Cardiac septum (tissue), 1 donor: Measurements from ENCODE around the gene ERO1A. TPM values are rescaled to one million over a fixed set of nuclear protein-coding genes. Genes with fewer than 3 reads are reported as not detected.

Experiments
- DNase-seq: peaks from one replicate; pipeline ENCODE4 v3.0.0-alpha.2; 2020; ENCODE audit warnings: low spot score
- intact Hi-C: fragments of 100-400 bp; cut with DNase I; formaldehyde crosslinking; loops from one replicate; pipeline ENCODE4 v1.14.0; 2022
- total RNA-seq: library from RNA; stranded (reverse); fragmentation: NEBNext Ultra II Directional; extraction: Animal tissue kit (Norgen Biotek cat#: 25700); gene quantifications from one replicate; pipeline ENCODE4 v1.2.1, GENCODE V29; 2021
- donor health status: DM: no; HTN: no; CAD: no.

Gene ERO1A
- total RNA-seq, 1 donor from 2014 or later: 17.1 TPM

DNA sequence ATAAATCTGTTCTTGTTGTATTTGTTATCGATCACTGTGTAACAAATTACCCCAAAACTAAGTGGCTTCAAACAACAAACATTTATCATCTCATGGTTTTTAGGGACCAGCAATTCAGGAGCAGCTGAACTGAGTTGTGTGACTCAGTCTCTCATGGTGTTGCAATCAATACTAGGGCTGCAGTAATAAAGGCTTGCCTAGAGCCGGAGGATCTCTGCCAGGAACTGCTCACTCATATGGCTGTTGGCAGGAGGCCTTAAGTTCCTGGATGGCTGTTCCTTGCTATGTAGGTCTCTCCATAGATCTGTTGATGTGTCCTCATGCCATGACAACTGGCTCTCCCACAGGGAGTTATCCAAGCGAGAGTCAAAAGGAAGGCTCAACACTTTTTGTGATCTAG lies 7.9 kb upstream of the ERO1A start:
- no peak for DNase-seq
- intact Hi-C loops: no loop called here

GRCh38 chr14:52701223-52701622 lies 5.9 kb upstream of the ERO1A start:
- intact Hi-C loops: no loop called here
- no peak for DNase-seq

DNA sequence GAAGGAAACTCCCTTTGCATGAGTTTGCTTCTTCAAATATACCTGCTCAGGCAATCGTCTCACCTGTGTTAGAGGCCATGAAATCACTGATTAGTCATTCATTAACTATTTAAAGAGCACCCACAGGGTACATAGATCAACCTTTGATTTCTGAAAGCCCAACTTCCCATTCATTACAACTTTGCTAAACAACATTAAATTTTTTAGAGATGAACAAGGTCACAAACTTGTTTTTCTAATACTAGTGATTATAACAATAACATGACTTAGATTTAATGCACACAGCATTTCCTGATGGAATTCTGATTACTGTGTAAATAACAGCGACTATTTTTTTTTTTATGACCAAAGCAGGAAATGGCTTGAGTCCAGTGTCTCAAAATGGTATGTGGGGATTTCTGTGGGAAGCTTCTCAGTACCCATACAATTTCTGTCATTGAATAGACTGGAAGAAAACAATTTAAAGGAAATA lies 5.4 kb upstream of the ERO1A start:
- intact Hi-C loops: no loop called here
- DNase-seq: no peak

DNA sequence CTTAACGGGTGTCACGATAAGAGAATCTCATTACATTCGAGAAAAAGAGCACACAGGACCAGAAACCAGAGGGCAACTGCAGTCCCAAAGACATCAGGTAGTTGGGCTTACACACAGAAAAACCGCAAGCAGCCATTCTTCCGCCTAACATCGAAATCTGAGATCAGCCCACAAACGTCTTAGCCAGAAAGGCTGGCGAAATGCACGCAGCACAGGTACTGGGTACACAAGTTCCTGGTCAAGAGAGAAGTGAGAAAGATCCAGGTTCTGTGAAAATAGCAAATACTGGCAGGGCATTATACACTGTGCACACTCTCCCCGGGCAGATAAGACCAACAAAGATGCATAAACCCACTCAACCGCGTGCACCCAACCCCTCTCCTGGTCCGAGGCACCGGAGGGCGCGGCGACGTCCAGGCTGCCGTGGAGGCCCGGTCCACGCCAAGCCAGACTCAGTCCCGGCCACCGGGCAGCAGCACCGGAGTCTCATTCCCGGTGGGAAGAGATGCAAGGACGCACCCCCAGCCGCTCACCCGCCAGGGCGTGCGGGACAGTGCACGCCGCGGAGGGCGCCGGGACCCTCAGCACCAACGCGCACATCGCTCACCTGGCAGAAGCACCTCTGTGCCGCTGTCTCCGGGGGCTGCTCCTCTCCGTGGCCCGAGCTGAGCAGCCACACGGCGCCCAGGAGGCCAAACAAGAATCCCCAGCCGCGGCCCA lies 437 bp downstream of the ERO1A start:
- intact Hi-C loops: loop anchor here (5.0 kb wide), 1 partner anchor 143 kb away; the partner anchor contains the start of genes GPR137C and TXNDC16

DNA sequence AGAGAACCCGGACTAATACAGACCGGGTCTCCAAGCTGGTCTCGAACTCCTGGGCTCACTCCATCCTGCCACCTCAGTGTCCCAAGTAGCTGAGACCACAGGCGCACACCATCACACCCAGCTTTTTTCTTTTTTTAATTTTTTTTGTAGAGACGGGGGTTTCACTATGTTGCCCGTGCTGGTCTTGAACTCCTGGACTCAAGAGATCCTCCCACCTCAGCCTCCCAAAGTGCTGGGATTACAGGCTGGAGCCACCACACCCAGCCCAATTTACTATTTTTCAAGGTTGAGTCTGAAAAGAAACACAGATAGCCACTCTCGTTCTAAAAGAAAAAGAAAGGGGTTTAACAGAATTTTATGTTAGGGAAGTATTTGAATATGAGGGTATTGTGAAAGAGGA lies 1.8 kb downstream of the ERO1A start:
- intact Hi-C loops: no loop called here
- DNase-seq: no peak

More for the DNA sequence above, 437 bp downstream of the ERO1A start:
- DNase-seq: peak; percentile 78

GRCh38 chr14:52693036-52693435 lies 2.3 kb downstream of the ERO1A start:
- no peak for DNase-seq
- intact Hi-C loops: no loop called here

- intact Hi-C loops: no loop called here
- DNase-seq: no peak
Observed at GRCh38 chr14:52692248-52692962, 3.0 kb downstream of the ERO1A start.

- DNase-seq: no peak
- intact Hi-C loops: no loop called here
Observed at GRCh38 chr14:52690983-52691760, 4.2 kb downstream of the ERO1A start.

DNA sequence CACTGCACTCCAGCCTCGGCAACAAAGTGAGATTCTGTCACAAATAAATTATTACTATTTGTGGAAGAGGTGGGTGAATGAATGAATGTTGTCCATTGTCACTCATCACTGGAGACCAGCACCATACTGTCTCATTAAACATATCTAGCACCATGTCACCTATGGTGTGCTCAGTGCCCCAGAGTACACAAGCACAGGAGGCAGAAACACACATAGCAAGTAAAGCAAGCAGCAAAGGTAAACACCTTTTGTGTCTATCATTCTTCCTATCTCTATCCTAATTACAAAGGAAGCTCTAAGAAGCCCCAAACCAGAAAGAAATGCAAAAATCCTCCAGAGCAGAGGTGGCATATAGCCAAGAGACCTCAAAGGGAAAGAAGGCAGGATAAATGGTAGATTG lies 9.2 kb downstream of the ERO1A start:
- no peak for DNase-seq
- intact Hi-C loops: no loop called here

DNA sequence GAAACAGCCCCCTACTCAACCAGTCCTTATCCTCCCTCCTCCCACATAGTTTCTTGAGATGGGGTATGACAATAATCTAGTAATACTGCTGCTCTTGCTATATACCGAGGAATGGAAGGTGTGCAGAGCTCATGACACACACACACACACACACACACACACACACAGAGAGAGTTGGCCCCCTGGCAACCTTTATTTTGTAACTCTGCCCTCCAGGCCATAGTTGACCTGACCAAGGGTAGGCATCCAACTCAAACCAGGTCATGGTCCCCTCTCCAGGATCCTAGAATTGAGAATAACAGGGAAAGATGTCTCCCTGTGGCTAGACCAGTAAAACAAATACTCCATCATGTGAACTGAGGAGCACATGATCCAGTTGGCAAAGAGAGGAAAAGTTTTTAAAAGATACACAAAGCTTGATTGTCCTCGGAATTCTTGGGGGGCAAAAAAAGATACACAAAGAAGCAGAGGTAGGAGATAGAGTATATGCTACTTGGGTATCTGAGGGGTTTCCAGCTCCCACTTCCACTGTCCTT lies 11.3 kb downstream of the ERO1A start:
- no peak for DNase-seq
- intact Hi-C loops: no loop called here

DNA sequence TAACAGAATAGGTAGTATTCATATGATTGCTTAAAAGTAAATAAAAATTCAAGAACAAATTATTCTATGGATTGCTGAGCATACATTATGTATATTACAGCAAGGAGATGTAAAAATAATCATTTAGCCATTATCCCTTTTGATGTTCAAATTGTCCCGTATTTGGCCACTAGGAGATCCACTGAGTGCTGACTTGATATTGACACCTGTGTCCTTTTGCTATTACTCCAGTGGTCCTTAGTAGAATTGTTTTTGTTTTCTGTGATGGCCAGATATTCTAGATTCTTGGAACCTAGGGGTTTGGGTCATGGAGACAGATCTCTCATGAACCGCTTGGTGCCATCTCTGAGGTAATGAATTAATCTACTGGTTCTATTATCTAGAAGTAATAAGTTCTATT lies 16.8 kb downstream of the ERO1A start:
- DNase-seq: no peak
- intact Hi-C loops: no loop called here

GRCh38 chr14:52663850-52664249 lies 31.5 kb downstream of the ERO1A start:
- intact Hi-C loops: no loop called here
- DNase-seq: no peak

DNA sequence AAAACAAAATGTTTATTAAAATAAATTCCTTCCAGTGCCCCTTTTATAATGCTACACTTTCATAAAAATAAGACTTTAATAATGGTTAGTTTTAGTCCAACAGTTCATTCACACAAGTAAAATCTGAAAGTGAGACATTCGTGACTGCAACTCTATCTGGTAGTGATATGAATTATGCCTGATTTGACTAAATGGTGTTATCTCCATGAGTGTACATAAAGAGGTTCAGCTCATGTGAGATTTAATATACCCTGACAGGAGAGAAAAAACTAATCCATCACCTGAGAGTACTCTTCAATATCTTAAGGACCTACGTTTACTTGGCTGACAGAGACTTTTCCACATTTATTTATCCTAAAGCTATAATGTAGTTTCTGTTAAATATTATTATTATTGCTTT lies 34.0 kb downstream of the ERO1A start:
- DNase-seq: no peak
- intact Hi-C loops: no loop called here

DNA sequence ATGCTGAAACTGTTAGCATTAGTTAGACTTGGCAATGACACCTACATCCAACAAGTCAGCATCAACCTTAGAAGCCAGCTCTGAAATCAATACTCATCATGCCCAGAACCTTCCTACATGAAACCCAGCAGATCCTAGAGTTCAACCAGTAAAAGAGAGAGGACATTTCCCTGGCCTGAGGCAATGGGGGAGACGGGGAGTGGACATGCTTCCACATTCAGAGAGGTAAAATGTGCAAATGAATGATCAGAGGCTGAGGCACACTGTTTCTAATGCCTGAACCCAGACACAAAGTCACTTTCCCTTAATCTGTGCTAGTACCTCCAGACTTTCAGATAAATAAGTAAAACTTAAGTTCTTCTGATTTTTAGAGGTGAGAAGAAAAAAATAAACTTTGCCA lies 34.5 kb downstream of the ERO1A start:
- intact Hi-C loops: no loop called here

GRCh38 chr14:52660325-52660724 lies 35.0 kb downstream of the ERO1A start:
- intact Hi-C loops: no loop called here
- DNase-seq: no peak

More for the DNA sequence above, 34.5 kb downstream of the ERO1A start:
- no peak for DNase-seq

DNA sequence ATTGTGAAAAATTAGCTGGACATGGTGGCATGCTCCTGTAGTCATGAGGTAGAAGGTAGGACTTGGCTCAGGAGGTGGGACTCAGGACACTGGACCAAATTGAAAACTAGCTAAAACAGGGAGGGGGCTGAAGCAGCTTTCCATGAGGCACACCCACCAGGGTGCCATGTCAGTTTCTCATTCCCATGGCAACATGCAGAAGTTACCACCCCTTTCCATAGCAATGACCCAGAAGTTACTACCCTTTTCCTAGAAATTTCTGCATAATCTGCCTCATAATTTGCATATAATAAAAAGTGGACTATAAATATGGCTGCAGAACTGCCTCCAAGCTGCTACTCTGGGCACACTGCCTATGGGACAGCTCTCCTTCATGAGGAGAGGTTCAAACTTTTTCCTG lies 38.5 kb downstream of the ERO1A start:
- no peak for DNase-seq
- intact Hi-C loops: no loop called here

DNA sequence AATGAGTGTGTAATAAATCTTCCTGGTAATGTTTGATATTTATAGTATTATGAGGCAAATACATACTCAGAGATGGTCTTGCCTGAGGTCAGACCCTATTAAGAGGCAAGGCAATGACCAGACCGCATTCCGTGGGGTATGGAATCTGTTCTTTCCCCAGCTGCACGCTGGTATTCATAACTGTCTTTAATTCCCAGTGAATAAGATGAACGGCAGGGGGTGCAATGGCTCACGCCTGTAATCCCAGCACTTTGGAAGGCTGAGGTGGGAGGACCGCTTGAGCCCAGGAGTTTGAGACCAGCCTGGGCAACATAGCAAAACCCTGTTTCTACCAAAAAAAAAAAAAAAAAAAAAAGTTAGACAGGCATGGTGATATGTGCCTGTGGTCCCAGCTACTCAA lies 44.6 kb downstream of the ERO1A start:
- DNase-seq: no peak
- intact Hi-C loops: no loop called here

GRCh38 chr14:52649511-52649910 lies 45.8 kb downstream of the ERO1A start:
- DNase-seq: no peak
- intact Hi-C loops: no loop called here

DNA sequence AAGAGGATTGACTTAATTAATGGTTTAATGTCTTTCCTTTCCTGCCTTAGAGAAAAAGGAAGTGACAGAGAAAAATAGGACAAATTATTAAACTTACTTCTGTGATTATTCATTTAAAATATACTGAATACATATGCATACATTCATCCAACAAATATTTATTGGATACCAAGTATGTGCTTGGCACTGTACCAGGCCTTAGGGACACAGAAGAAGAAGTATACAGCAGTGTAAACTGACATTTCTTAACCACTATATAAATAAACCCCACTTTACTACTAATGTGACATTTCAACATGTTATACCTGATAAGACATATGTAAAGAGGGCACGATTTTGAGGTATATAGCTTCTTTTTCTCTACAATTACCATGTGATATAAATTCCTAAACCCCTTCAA lies 53.6 kb downstream of the ERO1A start:
- intact Hi-C loops: no loop called here
- DNase-seq: no peak

DNA sequence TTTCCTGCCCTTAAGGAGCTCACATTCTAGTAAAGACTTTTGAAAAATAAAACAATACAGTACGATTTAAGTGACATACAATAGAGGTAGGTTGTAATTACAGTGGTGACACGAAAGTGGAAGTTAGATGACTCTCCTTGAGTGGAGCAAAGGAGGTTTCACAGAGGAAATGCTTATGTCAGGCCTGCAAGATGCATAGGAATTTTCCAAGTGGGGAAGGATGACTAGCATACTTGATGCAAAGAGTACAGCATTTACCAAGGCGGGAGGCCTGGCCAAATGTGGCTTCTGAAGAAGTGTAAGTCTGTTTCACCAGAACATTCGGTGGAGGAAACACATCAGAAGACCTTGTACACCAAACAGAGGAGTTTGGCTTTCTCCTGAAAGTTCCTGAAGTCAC lies 55.2 kb downstream of the ERO1A start:
- DNase-seq: no peak
- intact Hi-C loops: no loop called here
